Measurements from ENCODE around the gene PKP2. TPM values are rescaled to one million over a fixed set of nuclear protein-coding genes. Genes with fewer than 3 reads are reported as not detected.
"Not testable (repeated sequence)": the region's sequence is repeated elsewhere in the genome, so short reads cannot be mapped to it uniquely, and the experiment has no call there.

Gene PKP2
- polyA plus RNA-seq, 1 donor: 25.4 TPM

DNA sequence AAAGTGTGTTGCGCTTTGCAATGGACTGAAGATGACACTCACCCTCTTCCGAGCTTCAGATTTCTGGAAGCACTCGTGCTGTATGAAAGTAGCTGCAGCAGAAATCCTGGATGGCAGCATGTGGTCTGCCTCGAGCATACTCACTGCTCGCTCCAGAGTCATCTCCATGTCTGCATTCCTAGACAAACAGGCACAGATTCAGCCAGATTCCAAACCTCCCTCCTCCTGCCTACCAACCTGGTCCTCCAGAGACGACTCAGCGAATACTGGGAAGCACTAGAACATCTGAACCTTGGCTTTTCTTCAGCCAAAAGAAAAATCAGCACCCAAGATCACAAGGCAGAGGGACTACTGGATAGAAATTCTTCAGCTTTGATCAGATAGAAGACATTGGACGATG is 27.7 kb downstream of the PKP2 start:
- DNase-seq: no peak

DNA sequence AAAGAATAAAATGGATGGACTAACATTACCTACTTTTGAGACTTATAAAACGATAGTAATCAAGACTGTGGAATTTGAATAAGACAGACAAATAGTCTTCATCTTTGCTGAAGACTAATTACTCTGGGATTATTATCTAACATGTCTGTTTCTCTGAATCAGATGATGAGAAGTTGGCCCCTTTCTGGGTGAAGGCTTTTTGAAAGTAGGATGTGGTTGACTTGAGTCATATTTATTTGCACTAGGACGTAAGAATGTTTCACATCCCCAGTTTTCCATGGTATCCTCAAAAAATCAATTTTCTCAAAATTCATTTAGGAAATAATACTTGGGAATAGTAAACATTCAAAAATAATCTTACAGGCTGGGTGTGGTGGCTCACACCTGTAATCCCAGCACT is 31.8 kb downstream of the PKP2 start:
- no peak for DNase-seq

GRCh38 chr12:32863128-32863527 is 33.4 kb downstream of the PKP2 start:
- DNase-seq: no peak

GRCh38 chr12:32861658-32862057 is 34.9 kb downstream of the PKP2 start:
- not testable (repeated sequence) for DNase-seq

GRCh38 chr12:32860192-32860591 is 36.4 kb downstream of the PKP2 start:
- no peak for DNase-seq

DNA sequence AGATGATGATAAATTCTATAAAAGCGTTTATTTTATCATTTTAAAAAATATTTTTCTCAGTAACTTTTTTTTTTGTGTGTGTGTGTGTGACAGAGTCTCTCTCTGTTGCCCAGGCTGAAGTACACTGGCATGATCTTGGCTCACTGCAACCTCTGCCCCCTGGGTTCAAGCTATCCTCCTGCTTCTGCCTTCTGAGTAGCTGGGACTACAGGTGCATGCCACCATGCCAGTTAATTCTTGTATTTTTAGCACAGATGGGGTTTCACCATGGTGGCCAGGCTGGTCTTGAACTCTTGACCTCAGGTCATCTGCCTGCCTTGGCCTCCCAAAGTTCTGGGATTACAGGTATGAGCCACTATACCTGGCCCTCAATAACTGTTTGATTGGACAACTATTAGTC is 37.2 kb downstream of the PKP2 start:
- DNase-seq: no peak

DNA sequence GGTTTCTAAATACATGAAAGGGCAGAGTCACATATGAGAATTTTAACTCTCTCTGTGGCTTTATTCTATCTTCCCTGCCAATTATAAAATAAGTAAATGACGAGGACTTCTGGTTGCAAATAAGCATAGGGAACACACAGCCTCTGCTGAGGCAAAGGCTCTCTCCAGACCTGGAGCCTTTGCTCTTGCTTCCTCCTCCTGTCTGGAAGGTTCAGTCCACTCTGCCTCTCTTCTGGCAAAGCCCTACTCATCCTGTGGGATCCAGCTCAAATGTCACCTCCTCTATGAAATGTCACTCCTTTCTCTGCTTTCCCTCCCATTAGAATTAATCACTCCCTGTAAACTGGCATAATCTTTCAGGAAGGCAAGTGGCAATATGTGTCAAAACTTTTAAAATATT is 41.9 kb downstream of the PKP2 start:
- no peak for DNase-seq

DNA sequence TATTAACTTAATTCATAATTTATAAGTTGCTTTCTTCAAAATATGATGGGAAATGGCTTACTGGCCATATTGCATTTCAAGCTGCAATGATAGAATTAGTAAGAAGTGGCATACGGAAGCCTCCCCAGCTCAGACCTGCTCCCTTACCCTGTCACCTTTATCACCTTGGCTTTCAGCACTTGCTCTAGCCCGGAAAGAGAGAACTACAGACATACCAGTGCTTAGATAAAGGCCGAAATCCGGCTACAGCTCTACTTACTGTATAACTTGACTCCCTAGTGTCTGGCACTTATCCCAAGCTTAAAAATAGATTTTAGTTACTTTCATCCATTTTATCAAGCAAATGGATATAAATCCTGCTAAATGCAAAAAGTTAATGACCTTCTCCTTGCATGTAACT is 42.5 kb downstream of the PKP2 start:
- DNase-seq: no peak

DNA sequence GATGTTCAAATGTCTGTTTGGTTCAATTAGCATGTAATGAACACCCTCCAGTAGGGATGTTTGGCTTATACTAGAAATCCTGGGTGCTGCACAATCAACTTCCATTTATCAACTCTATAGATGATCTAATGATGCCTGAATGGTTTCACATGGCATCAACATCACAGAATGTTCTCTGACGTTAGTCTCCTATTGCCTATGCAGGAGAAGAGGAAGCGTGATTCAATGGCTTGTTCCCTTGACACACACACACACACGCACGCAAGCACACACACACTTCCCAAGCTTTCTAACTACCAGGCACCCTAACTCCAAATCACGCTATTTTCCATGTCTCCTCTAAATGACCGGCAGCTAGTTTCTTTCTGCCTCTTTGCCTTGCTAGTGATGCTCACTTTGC is 49.3 kb downstream of the PKP2 start:
- DNase-seq: no peak

DNA sequence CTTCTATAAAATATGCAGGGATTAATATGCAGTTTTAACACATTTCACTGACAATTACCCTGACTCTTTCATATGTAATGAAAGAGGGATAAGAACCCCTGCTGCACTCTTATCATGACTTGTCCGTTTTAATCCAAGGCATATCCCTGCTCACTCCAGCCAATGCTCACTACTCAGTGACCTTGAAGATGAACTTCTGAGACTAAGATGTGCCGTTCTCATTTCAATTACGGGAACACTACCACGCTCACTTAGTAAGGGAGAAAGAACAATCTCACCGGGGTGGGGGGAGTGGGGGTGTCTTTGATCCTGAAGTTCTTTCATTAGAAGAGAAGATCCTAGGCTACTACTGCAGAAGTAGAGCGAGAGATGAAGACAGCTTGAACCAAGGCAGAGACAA is 50.5 kb downstream of the PKP2 start:
- DNase-seq: no peak

GRCh38 chr12:32843528-32844095 is 53.0 kb downstream of the PKP2 start:
- no peak for DNase-seq

DNA sequence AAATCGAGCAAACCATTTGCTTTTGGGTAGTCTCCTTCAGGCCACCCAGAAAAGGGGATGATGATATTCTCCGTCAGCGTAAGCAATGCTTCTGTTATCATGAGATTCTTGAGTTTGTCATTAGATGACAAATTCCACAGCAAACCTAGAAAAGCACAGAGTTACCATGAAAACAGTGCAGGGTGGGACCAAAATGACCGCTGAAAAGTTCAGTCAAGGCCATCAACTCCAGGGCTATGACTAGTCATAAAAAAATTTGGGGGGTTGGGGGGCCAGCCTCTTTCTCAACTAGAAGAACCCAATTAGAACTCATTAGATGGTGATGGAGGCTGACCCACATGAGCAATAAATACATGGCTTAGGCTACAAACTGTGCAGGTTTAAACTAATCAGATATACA is 55.5 kb downstream of the PKP2 start:
- DNase-seq: no peak

DNA sequence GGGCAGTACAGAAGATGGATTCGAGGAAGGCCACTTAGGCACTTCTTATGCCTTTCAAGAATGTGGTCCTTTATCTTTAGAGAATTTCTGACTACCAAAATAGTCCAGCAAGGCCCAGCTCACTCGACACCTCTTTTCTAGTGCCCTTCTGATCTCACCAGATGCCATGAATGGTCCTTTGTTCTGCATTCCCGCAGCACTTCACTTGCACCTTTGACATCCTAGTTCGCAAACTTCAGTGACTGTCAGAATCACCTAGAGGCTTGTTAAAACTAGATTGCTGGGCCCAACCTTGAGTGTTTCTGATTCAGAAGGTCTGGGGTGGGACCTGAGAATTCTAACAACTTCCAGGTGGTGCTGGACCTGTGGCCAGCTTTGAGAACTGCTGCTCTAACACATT is 56.7 kb downstream of the PKP2 start:
- no peak for DNase-seq

DNA sequence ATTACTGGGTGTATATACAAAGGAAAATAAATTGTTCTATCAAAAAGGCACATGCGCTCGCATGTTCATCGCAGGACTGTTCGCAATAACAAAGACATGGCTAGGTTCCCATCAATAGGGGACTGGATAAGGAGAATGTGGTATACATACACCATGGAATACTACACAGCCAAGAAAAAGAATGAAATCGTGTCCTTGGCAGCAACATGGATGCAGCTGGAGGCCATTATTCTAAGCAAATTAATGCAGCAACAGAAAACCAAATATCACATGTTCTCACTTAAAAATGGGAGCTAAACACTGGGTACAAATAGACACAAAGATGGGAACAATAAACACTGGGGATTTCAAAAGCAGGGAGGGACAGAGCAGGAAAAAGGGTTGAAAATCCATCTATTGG is 58.6 kb downstream of the PKP2 start:
- DNase-seq: no peak

- DNase-seq: no peak
These were observed 59.9 kb downstream of the PKP2 start for GRCh38 chr12:32836710-32837109.

DNA sequence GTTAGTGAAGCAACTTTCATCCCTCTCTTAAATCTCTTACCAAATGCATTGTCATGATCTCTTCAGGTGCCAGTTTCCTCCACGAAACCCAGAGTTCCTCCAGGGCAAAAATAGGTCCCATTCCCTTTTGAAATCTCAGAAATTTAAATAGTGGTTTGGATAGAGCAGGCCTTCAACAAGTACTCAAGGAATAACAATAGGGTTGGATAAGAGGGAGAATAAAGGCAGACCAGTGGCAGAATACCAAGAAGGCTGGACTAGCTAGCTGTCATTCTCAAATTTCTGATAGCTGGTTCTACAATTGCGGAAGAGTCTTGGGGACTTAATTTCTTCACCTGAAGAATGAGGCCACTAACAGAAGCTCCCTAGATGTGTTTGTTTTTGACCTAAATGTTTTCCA is 62.5 kb downstream of the PKP2 start:
- no peak for DNase-seq

- no peak for DNase-seq
These were observed 68.0 kb downstream of the PKP2 start for GRCh38 chr12:32828552-32828951.

GRCh38 chr12:32828120-32828519 is 68.5 kb downstream of the PKP2 start:
- no peak for DNase-seq

DNA sequence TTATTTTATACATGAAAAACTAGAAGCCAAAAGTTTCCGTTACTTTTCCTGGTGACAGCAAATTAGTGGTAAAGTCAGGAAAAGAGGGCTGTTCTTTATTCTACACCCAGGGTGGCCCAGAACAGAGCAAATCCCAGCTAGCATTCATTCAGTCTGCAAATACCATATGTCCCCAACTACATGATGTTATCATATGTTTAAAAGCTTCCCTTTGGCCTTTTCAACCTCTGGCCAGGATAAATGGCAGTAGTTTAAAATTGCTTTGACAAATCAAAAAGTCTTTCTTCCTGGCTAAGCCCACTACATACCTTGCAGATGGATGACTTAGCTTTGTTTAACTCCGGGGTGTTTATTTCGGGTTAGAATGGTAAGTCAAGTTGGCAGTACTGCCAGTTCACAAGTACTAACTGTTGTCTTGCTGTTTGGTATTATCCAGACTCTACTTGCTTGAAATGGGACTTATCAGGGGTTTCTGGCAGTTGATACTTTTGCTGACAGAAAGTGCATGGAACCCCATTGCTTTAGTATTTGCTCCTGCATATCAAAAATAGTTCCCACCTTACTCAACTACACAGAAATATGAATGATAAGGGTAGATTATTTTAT is 69.7 kb downstream of the PKP2 start:
- no peak for DNase-seq

DNA sequence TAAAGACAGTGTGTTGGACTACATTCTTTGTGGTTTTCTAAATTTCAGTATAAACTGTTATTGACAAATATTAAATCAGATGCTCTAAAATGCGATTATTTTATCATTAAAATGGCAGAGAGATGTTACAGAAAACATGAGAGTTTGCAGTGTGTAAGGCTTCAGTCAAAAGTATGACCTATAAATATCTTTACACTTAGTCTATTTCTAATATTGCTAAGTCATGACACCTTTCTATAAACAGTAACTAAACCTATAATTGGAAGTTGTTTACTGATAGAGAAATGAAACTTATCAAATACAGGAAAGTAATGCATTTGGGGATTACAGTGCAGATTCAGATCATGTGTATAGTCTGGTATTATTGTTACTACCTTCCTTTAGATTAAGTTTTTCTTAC is 72.0 kb downstream of the PKP2 start:
- no peak for DNase-seq

DNA sequence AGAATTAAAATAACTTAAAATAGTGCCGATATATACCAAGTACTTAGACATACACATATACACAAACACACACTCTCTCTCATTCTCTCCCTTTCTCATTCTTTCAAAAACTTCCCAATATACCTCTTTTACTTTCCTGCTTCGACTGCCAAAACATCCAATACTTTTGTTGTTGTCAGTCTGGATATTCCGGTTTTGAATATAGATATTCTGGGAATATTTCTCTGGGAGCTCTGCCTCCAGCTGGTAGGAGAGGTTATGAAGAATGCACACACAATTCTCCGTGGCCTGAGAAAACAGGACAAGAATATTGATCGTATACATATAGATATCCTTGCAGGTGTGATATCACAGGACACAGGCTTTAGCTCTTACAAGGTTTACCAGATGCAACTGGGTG is 74.2 kb downstream of the PKP2 start:
- DNase-seq: no peak

DNA sequence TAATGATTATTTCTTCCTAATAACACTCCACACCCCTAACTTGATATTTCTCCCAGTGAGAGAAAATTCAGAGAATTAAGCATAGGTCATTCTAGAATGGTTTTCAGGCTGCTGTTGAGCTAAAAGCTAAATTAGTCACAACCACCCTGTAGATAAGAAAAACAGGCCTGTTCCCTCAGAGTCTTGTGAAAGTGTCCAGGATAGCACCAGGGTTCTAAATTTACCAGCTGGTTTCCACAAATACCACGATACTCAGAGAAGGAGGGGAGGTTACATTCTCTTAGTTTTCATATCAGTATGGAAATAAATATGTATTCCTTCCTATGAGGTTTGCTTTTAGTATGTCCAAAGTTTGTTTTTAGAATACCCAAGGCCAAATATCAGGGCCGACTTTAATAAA is 74.9 kb downstream of the PKP2 start:
- no peak for DNase-seq

DNA sequence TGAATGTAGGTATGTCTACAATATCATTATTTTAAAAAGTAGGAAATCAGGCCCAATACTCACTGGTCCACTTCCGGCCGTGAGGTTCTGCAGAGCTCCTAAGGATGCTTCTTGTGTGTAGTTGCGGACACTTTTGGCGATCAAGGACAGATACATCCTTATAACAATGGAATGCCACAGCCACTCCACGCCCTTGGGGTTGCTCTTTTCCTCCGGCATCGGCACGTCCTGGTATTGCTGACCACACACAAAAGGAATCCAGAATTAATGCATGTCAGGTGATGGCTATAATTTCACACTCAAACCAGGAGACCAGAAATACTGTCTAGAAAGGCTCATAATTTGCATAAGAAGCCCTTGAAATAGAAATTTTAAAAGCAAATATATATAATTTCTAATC is 75.3 kb downstream of the PKP2 start:
- no peak for DNase-seq

DNA sequence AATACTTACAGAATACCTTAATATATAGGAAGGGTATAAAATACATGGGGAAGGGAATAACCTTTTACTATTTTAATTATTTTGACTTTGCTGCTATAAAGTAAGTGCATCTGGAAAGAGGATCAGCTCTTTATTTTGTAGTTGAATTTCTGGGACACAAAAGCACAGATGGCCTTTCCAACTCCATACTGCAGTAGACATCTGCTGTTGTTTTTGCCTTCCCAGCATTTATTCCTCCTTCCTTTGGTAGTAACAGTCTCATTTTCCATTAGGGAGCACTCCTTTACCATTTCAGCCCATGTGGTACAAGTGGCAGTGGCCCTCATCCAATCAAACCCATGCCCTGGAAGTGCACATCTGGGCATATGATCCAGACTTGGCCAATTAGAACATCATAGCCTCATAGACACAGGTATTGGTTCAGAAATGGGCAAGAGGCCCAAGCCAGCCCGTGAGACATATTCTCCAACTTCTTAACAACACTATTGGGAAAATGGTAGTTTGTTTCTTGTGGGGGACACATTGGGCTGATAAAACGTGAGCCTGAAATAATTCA is 76.1 kb downstream of the PKP2 start:
- no peak for DNase-seq

All from left kidney (tissue), 2 donors.